ENCODE measurements around the gene ZBTB7C.

ZBTB7C gene

DNA sequence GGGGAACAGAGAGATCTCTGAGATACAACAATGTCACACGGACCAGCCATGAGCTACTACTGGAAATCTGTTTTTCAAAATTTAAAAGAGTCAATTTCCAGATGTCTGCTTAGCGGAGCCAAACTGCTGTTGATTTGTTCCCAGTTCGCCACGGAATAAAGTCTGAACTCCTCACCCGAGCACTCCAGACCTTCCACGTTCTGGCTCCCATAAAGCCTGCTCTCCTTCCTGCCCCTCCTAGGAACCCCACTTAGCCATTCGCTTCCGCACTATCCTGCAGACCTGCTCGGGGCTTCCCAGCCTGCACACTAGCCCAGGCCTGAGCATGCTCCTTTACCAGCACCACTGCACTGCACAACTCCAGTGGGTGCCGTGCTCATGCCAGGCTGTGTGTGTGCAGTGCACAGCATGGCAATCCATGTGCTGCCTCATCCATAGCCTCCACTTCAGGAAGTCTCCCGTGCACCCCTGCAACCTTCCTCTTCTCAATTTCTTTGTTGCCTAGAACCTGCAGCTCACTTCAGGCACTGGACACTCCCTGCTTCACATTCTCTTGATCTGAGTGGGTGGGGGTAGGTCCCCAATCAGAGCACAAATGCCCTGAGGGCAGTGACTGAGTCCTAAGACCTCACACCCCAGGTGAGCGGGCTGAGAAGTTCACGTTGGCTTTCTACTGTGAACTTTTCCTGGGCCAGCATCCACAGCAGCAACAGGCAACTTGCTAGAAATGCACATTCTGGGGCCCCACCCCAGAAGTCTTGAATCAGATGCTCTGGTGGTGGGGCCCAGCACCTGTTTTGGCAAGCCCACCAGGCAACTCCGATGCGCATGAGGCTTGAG is 53.7 kb downstream of the ZBTB7C start:
- H3K27ac ChIP-seq (ENCODE audit: extremely low read depth, low read depth, low read length), result no peak overlapping the region
- peaks cover 7% of the 10 kb centered on the region for H3K4me1 ChIP-seq (ENCODE audit: control insufficient read depth, insufficient read depth, low read length)
- no peaks in the 10 kb centered on the region for H3K9me3 ChIP-seq (ENCODE audit: control insufficient read depth, insufficient read depth, low read depth, low read length)
- ChIA-PET POLR2A (no interaction called here), CTCF (no interaction called here)
- H3K4me3 ChIP-seq (ENCODE audit: low read depth, low read length), result no peak overlapping the region
- no peaks in the 10 kb centered on the region for H3K36me3 ChIP-seq (ENCODE audit: control insufficient read depth in 2 of 2, insufficient read depth in 1 of 2, low read length in 2 of 2)
- TF ChIP-seq ZNF704 (tag by site-specific recombination; IDR thresholded peaks at IDR 0.05) (no peak), ZBTB20 (tag by site-specific recombination; IDR thresholded peaks at IDR 0.05) (0 out of 2 replicates have a peak, but pooled peaks have one; percentile 29)

- no peak for TF ChIP-seq ZNF202 (tag by site-specific recombination; IDR thresholded peaks at IDR 0.05; ENCODE audit: borderline replicate concordance)
- TF ChIP-seq KLF8 (tag by site-specific recombination; IDR thresholded peaks at IDR 0.05), result no peak
- TF ChIP-seq ZNF302 (tag by site-specific recombination; IDR thresholded peaks at IDR 0.05; ENCODE audit: low read depth), result no peak
- H3K4me3 ChIP-seq (ENCODE audit: low read depth, low read length), result no peak overlapping the region
- no peaks in the 10 kb centered on the region for H3K9me3 ChIP-seq (ENCODE audit: control insufficient read depth, insufficient read depth, low read depth, low read length)
- H3K4me1 ChIP-seq (ENCODE audit: control insufficient read depth, insufficient read depth, low read length), result peaks cover 7% of the 10 kb centered on the region
- ChIA-PET CTCF (no interaction called here), POLR2A (no interaction called here)
- no peaks in the 10 kb centered on the region for H3K36me3 ChIP-seq (ENCODE audit: control insufficient read depth in 2 of 2, insufficient read depth in 1 of 2, low read length in 2 of 2)
- H3K27ac ChIP-seq (ENCODE audit: extremely low read depth, low read depth, low read length), result no peak overlapping the region
Measured at GRCh38 chr18:48354746-48355260, 54.4 kb downstream of the ZBTB7C start.

DNA sequence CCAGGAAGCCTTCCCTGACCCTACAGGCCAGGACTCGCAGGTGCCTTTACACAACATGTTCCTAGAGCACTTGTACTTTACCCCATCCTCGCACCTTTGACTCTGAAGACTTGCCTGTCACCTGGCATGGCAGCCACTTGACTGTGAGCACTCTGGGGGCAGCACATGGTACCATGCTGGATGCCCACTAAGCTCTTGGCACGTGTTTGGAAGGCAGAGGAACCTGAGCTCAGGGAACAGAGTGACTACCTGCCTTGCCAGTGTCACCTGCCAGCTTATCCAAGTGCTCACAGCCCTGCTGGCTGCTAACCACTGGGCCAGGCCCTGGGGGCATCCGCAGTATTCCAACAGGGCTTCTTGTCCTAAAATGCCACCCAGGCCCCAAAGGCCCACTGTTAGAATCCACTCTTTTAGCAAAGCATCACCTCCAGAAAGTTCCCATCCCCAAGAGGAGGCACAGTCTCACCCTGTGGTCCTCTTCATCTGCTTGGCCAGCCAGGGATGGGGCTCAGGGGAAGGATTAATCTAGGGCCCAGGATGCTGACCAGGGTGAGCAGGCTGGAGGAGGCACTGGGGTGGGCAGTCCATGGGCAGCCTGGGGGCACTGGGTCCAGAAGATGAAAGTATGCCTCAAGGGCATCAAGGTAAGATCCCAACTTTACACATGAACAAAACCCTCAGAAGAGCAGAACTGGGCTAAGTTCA is 57.0 kb downstream of the ZBTB7C start:
- ChIA-PET POLR2A (no interaction called here), CTCF (interaction anchor here (0.6 kb wide), 1 partner anchor 1174 kb away, joined by 4 read pairs; no protein-coding TSS in a partner anchor)
- TF ChIP-seq GLI4 (tag by site-specific recombination; IDR thresholded peaks at IDR 0.05) (no peak), ZNF513 (tag by site-specific recombination; IDR thresholded peaks at IDR 0.05) (no peak), ZNF223 (tag by site-specific recombination; IDR thresholded peaks at IDR 0.05) (no peak), ZNF621 (tag by site-specific recombination; IDR thresholded peaks at IDR 0.05) (no peak), ZNF777 (tag by site-specific recombination; IDR thresholded peaks at IDR 0.05; ENCODE audit: borderline replicate concordance) (no peak), ZNF510 (tag by site-specific recombination; IDR thresholded peaks at IDR 0.05; ENCODE audit: insufficient replicate concordance) (no peak), ZNF600 (tag by site-specific recombination; IDR thresholded peaks at IDR 0.05) (no peak), SETDB1 (IDR thresholded peaks at IDR 0.05; ENCODE audit: insufficient read length, low read length) (no peak), KLF7 (tag by site-specific recombination; IDR thresholded peaks at IDR 0.05; ENCODE audit: borderline replicate concordance) (no peak), ZNF23 (tag by site-specific recombination; IDR thresholded peaks at IDR 0.05; ENCODE audit: borderline replicate concordance) (no peak), ZNF561 (tag by site-specific recombination; IDR thresholded peaks at IDR 0.05; ENCODE audit: borderline replicate concordance) (no peak), ZSCAN16 (tag by site-specific recombination; IDR thresholded peaks at IDR 0.05) (no peak), ZSCAN5A (tag by site-specific recombination; IDR thresholded peaks at IDR 0.05) (no peak)
- Histone ChIP-seq H3K4me1 (ENCODE audit: control insufficient read depth, insufficient read depth, low read length) (peaks cover 7% of the 10 kb centered on the region), H3K27ac (ENCODE audit: extremely low read depth, low read depth, low read length) (no peak overlapping the region), H3K4me3 (ENCODE audit: low read depth, low read length) (no peak overlapping the region), H3K36me3 (ENCODE audit: control insufficient read depth in 2 of 2, insufficient read depth in 1 of 2, low read length in 2 of 2) (no peaks in the 10 kb centered on the region), H3K9me3 (ENCODE audit: control insufficient read depth, insufficient read depth, low read depth, low read length) (no peaks in the 10 kb centered on the region)
